HUES6 (cell line): Measurements from ENCODE around the gene TCF7L1.
"Not testable (repeated sequence)": the region's sequence is repeated elsewhere in the genome, so short reads cannot be mapped to it uniquely, and the experiment has no call there.

Experiments used
- H3K27ac ChIP-seq: 2 replicates; pipeline ENCODE4 v1.7.0; 2013; ENCODE audit warnings: low read depth, mild to moderate bottlenecking, low read length, inconsistent platforms
- H3K27me3 ChIP-seq: 2 replicates; pipeline ENCODE4 v1.6.1; 2013; ENCODE audit warnings: low read length; ENCODE audit not compliant: control insufficient read depth, insufficient read depth
- H3K36me3 ChIP-seq: 2 replicates; pipeline ENCODE4 v1.6.1; 2013; ENCODE audit warnings: low read length; ENCODE audit not compliant: control insufficient read depth, insufficient read depth
- H3K4me1 ChIP-seq: 2 replicates; pipeline ENCODE4 v1.6.1; 2013; ENCODE audit warnings: low read length; ENCODE audit not compliant: control insufficient read depth, insufficient read depth
- H3K4me3 ChIP-seq: 2 replicates; pipeline ENCODE4 v1.5.1; 2013; ENCODE audit warnings: low read depth, low read length
- H3K9ac ChIP-seq: one replicate; pipeline ENCODE4 v1.6.1; 2013; ENCODE audit warnings: mild to moderate bottlenecking, low read length
- H3K9me3 ChIP-seq: 2 replicates; pipeline ENCODE4 v1.6.1; 2013; ENCODE audit warnings: low read depth, low read length; ENCODE audit not compliant: control insufficient read depth, insufficient read depth

TCF7L1 gene

DNA sequence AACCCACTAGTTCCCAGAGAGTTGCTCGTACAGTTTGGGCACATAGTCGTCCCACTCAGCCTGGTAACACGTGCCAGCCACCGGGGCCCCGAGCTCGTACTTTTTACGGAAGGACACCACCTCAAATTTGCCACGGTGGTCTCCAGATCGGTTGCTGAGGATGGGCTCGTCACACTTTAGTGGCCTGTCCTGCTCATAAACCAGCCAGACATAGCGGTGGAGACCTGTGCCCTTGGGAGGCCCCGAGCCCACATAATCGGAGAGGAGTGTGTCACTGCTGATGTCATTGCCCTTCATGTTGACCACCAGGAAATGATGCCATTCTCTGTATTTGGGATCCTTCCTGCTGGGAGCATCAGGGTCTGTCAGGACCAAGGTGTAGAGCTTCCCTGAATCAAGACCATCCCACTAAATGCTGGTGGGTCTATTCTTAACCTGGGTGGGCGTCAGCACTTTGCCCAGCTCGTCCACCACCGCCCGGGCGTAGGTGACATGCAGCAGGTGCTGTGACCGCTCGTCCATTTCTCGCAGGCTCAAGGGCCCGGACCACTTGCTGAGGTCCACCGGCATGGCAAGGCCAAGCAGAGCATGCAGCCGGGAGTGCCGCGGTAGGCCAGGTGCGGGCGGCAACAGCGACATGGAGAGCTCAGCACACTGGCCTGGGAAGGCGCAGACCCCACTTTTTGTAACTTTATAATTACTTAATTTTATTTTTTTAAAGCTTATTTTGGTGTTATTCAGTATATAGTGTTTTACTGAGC is 208.3 kb downstream of the TCF7L1 start:
- Histone ChIP-seq H3K27me3 (no peaks in the 10 kb centered on the region), H3K4me3 (no peak overlapping the region), H3K4me1 (peaks cover 5% of the 10 kb centered on the region; the same call in 1 of the 2 replicates), H3K27ac (no peak overlapping the region), H3K36me3 (peaks cover 35% of the 10 kb centered on the region), H3K9me3 (no peaks in the 10 kb centered on the region), H3K9ac (no peak overlapping the region)

DNA sequence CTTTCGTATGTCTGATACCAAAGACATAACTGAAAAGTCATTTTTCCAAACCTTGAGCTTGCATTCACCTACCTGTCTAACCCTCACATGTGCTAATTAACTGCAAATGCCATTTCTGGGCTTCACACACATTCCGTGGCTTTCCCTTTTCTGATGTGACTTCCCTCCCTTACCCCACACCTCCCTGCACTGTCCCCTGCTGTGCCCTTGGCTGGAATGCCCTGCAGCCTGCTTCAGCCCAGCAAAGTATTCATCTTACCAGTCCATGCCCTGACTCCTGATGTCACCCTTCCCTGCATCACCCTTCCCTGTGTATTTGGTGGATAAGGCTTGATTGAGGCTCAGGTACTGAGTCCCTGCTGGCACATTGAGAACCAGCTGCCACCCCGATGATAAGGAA is 209.0 kb downstream of the TCF7L1 start:
- Histone ChIP-seq H3K4me3 (no peak overlapping the region), H3K9ac (no peak overlapping the region), H3K4me1 (peaks cover 5% of the 10 kb centered on the region; the same call in 1 of the 2 replicates), H3K36me3 (peaks cover 41% of the 10 kb centered on the region), H3K27ac (no peak overlapping the region), H3K9me3 (no peaks in the 10 kb centered on the region), H3K27me3 (no peaks in the 10 kb centered on the region)

- H3K9me3 ChIP-seq, H3K27ac ChIP-seq, H3K9ac ChIP-seq, H3K4me3 ChIP-seq, H3K4me1 ChIP-seq, H3K27me3 ChIP-seq: not testable (repeated sequence)
- peaks cover 47% of the 10 kb centered on the region for H3K36me3 ChIP-seq
These were observed 210.2 kb downstream of the TCF7L1 start for GRCh38 chr2:85343207-85343895.

- Histone ChIP-seq H3K4me1 (peaks cover 2% of the 10 kb centered on the region; the same call in 1 of the 2 replicates), H3K36me3 (peaks cover 53% of the 10 kb centered on the region), H3K9ac (no peak overlapping the region), H3K27ac (no peak overlapping the region), H3K4me3 (no peak overlapping the region), H3K9me3 (no peaks in the 10 kb centered on the region), H3K27me3 (no peaks in the 10 kb centered on the region)
These were observed 211.3 kb downstream of the TCF7L1 start for GRCh38 chr2:85344356-85344954.

- H3K4me1 ChIP-seq, result no peaks in the 10 kb centered on the region
- H3K9ac ChIP-seq, result no peak overlapping the region
- H3K27ac ChIP-seq, result no peak overlapping the region
- no peaks in the 10 kb centered on the region for H3K27me3 ChIP-seq
- no peaks in the 10 kb centered on the region for H3K9me3 ChIP-seq
- peaks cover 75% of the 10 kb centered on the region for H3K36me3 ChIP-seq
- H3K4me3 ChIP-seq, result no peak overlapping the region
These were observed 214.4 kb downstream of the TCF7L1 start for GRCh38 chr2:85347599-85347998.

- Histone ChIP-seq H3K4me3 (peak overlapping the region; percentile 90), H3K9ac (peak overlapping the region; percentile 62), H3K27me3 (no peaks in the 10 kb centered on the region), H3K36me3 (peaks cover 35% of the 10 kb centered on the region), H3K9me3 (no peaks in the 10 kb centered on the region), H3K4me1 (peaks cover 13% of the 10 kb centered on the region; the same call in 1 of the 2 replicates), H3K27ac (no peak overlapping the region)
These were observed 220.7 kb downstream of the TCF7L1 start for GRCh38 chr2:85353876-85354285.

DNA sequence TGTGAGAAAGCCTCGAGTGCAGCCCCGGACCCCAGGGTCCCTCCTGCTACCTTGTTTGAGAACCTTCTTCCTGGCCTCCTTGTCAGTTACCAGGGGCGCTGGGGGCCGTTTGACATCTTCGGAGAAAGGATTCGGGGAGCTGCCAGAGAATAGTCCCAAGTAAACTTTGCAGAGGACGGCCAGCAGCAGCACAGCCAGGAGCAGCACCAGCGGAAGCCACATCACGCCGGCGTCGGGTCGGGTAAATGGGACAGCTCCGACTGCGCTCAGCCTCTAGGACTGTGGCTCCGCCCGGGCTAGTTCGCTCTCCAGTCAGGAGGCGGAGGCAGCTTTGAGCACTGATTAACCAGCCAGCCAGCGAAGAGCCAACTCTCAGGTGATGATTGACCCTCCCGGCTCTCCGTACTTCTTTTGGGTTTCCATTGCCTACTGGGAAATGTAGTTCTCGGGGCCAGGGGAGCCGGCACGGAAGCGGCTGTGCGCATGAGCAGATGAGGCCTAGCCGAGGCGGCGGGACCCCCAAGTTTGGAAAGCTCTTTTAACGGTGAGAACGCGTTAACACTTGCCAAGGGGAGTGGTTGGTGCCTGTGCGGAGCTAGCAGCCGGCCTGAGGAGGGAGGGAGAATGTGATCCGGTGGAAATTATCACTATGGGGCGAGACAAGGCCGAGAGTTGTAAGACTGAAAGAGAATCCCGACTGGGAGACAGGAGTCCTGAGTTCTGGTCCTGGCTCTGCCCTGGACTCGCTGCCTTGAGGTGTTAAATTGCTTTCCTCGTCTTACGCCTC is 221.3 kb downstream of the TCF7L1 start, which contains the start of the genes ELMOD3 and RETSAT:
Gene ELMOD3, plus strand, starts transcription at position 484 of the 787 bp plus-strand sequence. CDS start 2,430 bp downstream, outside the sequence.
Gene RETSAT, minus strand, starts transcription at position 243 of the 787 bp plus-strand sequence. Its CDS starts 21 bp downstream, at position 222.
- H3K27me3 ChIP-seq, result no peaks in the 10 kb centered on the region
- H3K4me1 ChIP-seq, result peaks cover 13% of the 10 kb centered on the region; the same call in 1 of the 2 replicates
- H3K27ac ChIP-seq, result no peak within 1 kb of the TSS
- H3K9ac ChIP-seq, result peak within 1 kb of the TSS; percentile 73
- no peaks in the 10 kb centered on the region for H3K9me3 ChIP-seq
- H3K36me3 ChIP-seq, result peaks cover 29% of the 10 kb centered on the region
- peak within 1 kb of the TSS; percentile 90 for H3K4me3 ChIP-seq

DNA sequence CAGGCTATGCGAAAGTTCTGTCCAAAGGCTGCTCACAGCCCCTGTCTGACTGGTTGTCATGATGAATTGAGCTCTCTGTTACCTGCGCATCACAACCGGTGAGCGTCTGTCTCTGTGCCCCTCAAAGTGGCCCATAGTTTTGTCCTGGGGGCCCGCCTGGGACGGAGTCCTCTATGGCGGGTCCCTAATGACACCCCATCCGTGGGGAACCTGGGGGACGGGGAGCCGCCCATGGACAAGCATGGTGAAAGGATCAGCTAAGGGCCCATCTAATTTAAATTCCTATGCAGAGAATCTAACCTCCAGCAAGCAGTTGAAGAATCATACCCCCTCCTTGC is 221.8 kb downstream of the TCF7L1 start:
- Histone ChIP-seq H3K27me3 (no peaks in the 10 kb centered on the region), H3K27ac (no peak overlapping the region), H3K9ac (peak overlapping the region; percentile 73), H3K4me1 (peaks cover 13% of the 10 kb centered on the region; the same call in 1 of the 2 replicates), H3K4me3 (peak overlapping the region; percentile 90), H3K36me3 (peaks cover 24% of the 10 kb centered on the region), H3K9me3 (no peaks in the 10 kb centered on the region)

- H3K4me1 ChIP-seq, result peaks cover 13% of the 10 kb centered on the region; the same call in 1 of the 2 replicates
- H3K4me3 ChIP-seq, result peak overlapping the region; percentile 90
- H3K9me3 ChIP-seq, result no peaks in the 10 kb centered on the region
- H3K36me3 ChIP-seq, result peaks cover 19% of the 10 kb centered on the region
- no peaks in the 10 kb centered on the region for H3K27me3 ChIP-seq
- no peak overlapping the region for H3K27ac ChIP-seq
- H3K9ac ChIP-seq, result no peak overlapping the region
These were observed 222.3 kb downstream of the TCF7L1 start for GRCh38 chr2:85355521-85355920.

- H3K27ac ChIP-seq, result no peak overlapping the region
- peaks cover 13% of the 10 kb centered on the region; the same call in 1 of the 2 replicates for H3K4me1 ChIP-seq
- no peaks in the 10 kb centered on the region for H3K9me3 ChIP-seq
- no peak overlapping the region for H3K9ac ChIP-seq
- no peak overlapping the region for H3K4me3 ChIP-seq
- H3K36me3 ChIP-seq, result peaks cover 12% of the 10 kb centered on the region; the same call in 1 of the 2 replicates
- no peaks in the 10 kb centered on the region for H3K27me3 ChIP-seq
These were observed 223.0 kb downstream of the TCF7L1 start for GRCh38 chr2:85356186-85356585.
